HG03378 (cell line): ENCODE measurements around the gene FUZ.

ENCODE experiments used
- ATAC-seq: cut with Tn5 transposase; IDR thresholded peaks from one replicate; pipeline ENCODE4 v1.9.1; 2021; ENCODE audit warnings: mild to moderate bottlenecking, moderate library complexity; ENCODE audit not compliant: unreplicated experiment

FUZ gene, protein sequence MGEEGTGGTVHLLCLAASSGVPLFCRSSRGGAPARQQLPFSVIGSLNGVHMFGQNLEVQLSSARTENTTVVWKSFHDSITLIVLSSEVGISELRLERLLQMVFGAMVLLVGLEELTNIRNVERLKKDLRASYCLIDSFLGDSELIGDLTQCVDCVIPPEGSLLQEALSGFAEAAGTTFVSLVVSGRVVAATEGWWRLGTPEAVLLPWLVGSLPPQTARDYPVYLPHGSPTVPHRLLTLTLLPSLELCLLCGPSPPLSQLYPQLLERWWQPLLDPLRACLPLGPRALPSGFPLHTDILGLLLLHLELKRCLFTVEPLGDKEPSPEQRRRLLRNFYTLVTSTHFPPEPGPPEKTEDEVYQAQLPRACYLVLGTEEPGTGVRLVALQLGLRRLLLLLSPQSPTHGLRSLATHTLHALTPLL

DNA sequence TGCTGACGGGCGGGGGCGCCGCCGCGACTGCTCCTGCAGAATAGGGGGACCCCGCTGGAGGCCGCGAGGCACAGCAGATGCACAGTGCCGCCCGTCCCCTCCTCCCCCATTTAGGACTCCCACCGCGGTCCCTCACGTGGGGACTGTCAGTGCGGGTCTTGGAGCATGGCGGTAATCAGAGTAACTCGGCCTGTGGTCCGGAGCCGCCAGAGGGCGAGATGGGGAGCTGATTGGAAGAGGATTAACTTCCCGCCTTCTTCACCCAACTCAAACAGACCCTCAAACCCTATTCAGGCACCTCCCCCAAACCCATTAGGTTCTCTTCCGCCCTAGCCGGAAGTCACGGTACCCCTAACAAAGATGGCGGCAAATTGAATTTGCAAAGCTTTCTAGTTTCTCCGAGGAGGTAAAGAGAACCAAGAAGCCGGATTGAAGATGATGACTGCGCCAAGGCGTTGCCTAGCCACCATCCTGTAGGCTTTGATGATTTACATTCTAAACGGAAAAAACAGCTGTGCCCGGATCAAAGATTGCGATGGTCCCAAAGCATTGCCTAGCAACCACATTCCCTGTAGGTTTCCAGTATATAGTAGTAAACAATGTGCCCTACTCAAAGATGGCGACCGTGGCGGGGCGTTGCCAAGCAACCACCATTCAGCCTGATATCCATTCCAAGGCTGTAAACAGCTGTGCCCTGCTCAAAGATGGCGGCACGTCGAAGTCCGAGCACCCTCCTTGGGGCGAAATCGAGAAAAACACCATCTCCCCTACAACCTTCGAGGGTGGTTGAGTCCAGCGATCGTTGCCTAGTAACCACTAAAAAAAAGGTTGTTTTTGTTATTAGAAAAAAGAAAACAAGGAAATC is at the start of gene FUZ:
Gene FUZ, minus strand, starts transcription at position 296 of the 865 bp plus-strand sequence. Its CDS starts 186 bp downstream, at position 110.
- ATAC-seq, result peak; percentile 60

DNA sequence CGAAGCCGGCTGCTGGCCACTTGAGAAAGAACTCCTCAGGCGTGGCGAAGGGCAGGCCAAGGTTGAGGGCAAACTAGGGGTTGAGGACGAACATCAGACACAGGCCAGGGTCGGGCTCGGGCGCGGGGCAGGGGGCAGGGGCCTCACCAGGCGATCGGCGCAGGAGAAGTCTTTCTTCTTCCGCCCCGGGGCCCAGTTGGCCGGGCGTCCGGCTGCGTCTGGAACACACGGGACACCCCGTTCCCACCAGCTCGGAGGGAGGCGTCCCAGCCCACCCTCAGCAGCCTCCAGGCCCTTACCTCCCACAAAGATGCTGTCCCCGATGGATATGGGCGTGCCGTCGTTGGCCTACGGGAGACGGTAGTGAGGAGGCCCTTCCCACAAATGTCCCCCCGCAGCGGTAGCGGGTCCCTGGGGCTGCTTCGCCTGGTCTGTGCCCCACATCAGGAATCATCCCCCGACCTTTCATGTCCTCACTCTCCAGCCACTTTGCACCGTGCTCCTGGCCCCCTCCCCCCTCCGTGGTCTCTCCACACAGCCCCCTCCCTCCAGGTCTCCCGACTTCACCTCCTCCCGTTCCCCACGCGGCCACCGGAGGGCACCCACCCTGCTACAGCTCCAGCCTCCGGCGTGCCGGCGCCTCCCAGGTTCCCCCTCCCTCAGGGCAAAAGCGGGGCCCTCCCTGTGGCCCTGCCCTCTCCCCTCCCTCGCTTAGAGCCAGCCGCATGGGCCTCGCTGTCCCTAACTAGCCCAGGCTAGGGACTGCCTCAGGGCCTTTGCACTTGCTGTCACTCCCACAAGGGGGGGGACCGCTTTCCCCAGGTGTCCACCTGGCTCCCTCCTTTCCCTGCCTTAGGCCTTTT is 49.5 kb upstream of the FUZ start:
- no peak for ATAC-seq

GRCh38 chr19:49861541-49862378 is 48.7 kb upstream of the FUZ start:
- ATAC-seq, result no peak

- no peak for ATAC-seq
These were observed 48.0 kb upstream of the FUZ start for GRCh38 chr19:49861107-49861506.

- ATAC-seq, result no peak
These were observed 47.4 kb upstream of the FUZ start for GRCh38 chr19:49860336-49861102.

DNA sequence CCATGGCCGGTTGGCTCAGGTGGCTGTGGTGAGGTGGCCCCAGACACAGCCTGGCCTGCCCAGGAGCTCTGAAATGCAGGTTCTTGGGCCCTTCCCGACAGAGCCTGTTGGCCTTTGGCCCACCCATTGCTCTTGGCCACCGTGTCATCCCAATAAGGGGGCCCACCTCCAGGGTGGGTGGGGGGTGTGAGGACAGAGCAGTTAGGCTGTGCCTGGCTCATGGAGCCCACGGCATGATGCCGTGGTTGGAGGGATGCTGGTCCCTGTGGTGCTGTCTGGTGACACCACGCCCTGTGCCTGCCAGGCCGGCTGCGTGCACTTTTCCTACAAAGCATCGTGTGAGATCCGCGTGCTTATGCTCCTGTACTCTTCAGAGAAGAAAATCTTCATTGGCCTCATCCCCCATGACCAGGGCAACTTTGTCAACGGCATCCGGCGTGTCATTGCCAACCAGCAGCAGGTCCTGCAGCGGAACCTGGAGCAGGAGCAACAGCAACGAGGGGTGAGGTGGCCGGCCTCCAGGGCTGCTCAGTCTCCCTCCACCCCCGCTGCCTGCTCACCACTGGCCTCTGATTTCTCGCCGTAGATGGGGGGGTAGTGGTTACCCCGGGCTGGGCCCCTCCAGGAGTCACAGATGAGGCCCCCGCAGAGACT is 46.7 kb upstream of the FUZ start:
- no peak for ATAC-seq

GRCh38 chr19:49858088-49858985 is 45.2 kb upstream of the FUZ start:
- no peak for ATAC-seq

- ATAC-seq, result no peak
These were observed 44.7 kb upstream of the FUZ start for GRCh38 chr19:49857838-49858087.

GRCh38 chr19:49857061-49857837 is 44.2 kb upstream of the FUZ start:
- ATAC-seq, result no peak

DNA sequence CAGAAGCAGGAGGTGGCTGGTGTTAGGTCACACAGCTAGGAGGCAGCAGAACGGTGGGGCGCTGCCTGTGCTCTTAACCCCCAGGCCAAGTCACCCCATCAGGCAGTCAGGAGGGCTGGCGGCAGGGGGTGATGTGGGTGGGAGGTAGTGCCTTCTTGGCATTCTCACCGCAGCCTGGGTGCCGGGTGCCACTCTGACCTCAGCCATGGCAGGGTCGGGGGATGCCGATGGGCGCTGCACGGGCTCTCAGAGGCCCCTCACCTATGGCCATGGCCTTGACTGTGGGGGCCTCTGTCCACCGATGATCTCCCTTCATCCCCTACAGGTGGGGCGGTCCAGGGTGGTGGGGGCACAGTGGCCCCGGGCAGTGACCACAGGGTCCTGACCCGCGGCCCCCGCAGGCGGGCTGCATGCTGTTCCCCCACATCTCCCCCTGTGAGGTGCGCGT is 43.5 kb upstream of the FUZ start:
- ATAC-seq, result no peak

GRCh38 chr19:49855676-49856573 is 42.8 kb upstream of the FUZ start:
- ATAC-seq, result no peak

DNA sequence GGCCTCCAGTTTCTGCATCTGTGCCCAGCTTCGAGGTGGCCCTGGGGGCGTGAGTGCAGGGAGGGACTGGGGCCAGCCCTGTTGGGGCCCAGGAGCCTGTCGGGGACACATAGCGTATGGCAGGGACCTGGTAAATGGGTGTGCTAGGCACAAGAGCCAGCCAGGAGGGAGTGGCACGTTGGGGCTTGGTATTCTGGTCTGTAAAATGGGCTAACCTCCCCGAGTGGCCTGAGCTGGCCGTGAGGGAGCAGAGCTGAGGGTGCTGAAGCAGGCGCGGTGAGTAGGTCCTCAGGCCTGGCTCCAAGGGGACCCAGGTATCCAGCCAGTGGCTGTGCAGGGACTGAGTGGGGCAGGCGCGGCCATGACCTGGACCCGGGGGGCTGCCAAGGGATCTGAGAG is 42.2 kb upstream of the FUZ start:
- ATAC-seq, result no peak

DNA sequence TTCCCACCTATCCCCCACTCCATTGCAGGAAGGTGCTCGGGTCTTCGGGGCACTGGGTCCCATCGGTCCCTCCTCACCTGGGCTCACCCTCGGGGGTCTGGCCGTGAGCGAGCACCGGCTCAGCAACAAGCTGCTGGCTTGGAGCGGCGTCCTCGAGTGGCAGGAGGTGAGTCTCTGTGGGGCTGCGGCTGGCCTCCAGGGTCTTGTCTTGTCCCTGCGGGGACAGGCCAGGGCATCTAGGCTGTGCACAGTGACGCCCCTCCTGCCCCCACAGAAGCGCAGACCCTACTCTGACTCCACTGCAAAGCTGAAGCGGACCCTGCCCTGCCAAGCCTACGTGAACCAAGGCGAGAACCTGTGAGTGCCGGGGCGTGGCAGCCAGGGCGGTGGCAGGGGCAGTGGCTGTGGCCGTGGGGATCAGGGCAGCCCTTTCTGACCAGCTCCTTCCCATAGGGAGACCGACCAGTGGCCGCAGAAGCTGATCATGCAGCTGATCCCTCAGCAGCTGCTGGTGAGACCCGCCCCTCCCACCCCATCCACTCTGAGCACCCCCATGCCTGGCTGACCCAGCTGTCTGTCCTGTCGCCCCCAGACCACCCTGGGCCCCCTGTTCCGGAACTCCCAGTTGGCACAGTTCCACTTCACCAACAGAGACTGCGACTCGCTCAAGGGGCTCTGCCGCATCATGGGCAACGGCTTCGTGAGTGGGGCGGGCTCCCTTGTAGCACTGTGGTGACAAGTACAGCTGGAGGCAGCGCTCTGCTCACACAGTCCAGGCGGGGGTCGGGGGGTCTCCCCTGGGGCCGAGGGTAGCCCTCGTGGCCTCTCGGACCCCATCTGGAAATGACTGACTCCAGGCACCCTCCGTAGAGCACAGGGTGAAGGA is 41.5 kb upstream of the FUZ start:
- ATAC-seq, result no peak

- ATAC-seq, result no peak
These were observed 40.8 kb upstream of the FUZ start for GRCh38 chr19:49853852-49854377.

DNA sequence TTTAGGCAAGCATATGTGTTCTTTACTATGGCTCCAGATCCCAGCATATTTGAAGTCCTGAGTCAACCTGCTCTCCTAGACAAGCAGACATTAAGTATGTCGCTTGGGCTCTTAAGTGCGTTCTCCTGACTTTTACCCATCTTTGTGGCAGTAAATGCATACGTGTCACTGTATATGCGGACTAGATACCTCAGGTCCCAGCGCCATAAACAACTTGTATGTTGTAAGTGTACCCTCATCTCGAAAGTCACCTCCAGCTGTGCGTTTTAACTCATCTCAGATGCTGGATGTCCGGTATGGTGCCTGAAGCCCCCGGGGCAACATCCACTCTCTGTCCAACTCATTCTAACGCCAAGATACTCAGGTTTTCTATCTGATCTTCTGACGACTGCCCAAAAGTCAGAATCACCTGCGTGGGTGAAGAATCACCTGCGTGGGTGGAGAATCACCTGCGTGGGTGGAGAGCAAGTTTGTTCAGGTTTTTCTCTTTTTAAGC is 39.6 kb upstream of the FUZ start:
- no peak for ATAC-seq
